ENCODE measurements around the gene MYO7B. TPM values are rescaled to one million over a fixed set of nuclear protein-coding genes. Genes with fewer than 3 reads are reported as not detected.

MYO7B gene
- total and polyA plus RNA-seq, 10 donors, result 32.3 to 165 (median 52.9) TPM

- 78 to 92% (median 84%) methylated on average over 7 to 8 of the region's 8 CpGs for WGBS, 5 donors
Observed at GRCh38 chr2:127558911-127559310, 23.4 kb downstream of the MYO7B start.

GRCh38 chr2:127559454-127559853 lies 24.0 kb downstream of the MYO7B start:
- Histone ChIP-seq H3K4me1 (peaks cover 0 to 19% (median 5%) of the 10 kb centered on the region in 6 donors), H3K36me3 (no peaks in the 10 kb centered on the region), H3K4me3 (no peak overlapping the region), H3K27ac (no peak overlapping the region), H3K27me3 (replicated peaks in 1 of 7) (peaks cover 0 to 13% (median 0%) of the 10 kb centered on the region in 7 donors), H3K9me3 (peaks cover 0 to 21% (median 14%) of the 10 kb centered on the region in 8 donors)
- 74 to 91% (median 86%) methylated on average over 5 of the region's 5 CpGs for WGBS, 5 donors
- DNase-seq, result peak; percentile 19
- no peak for TF ChIP-seq POLR2AphosphoS5 (IDR thresholded peaks at IDR 0.05)
- no peak for TF ChIP-seq CTCF (IDR thresholded peaks at IDR 0.05 in 8 of 11, conservative IDR thresholded peaks at IDR 0.05 in 3 of 11)
- TF ChIP-seq POLR2A (IDR thresholded peaks at IDR 0.05), result no peak
- intact Hi-C loops (cut with DNase I; ENCODE audit: low total_unique reads), result no loop called here

More at GRCh38 chr2:127558911-127559310, 23.4 kb downstream of the MYO7B start:
- Histone ChIP-seq H3K36me3 (no peaks in the 10 kb centered on the region), H3K9me3 (peaks cover 0 to 21% (median 14%) of the 10 kb centered on the region in 8 donors), H3K27me3 (replicated peaks in 1 of 7) (peaks cover 0 to 13% (median 0%) of the 10 kb centered on the region in 7 donors), H3K4me1 (peaks cover 0 to 13% (median 5%) of the 10 kb centered on the region in 6 donors), H3K4me3 (no peak overlapping the region), H3K27ac (no peak overlapping the region)
- intact Hi-C loops (cut with DNase I; ENCODE audit: low total_unique reads), result no loop called here
- DNase-seq, result peak; percentile 28
- TF ChIP-seq CTCF (IDR thresholded peaks at IDR 0.05 in 8 of 11, conservative IDR thresholded peaks at IDR 0.05 in 3 of 11) (no peak), POLR2AphosphoS5 (IDR thresholded peaks at IDR 0.05) (no peak), POLR2A (IDR thresholded peaks at IDR 0.05) (no peak)

- Histone ChIP-seq H3K4me1 (peaks cover 0 to 21% (median 5%) of the 10 kb centered on the region in 6 donors), H3K27ac (no peak overlapping the region), H3K9me3 (peaks cover 0 to 21% (median 14%) of the 10 kb centered on the region in 8 donors), H3K36me3 (no peaks in the 10 kb centered on the region), H3K4me3 (no peak overlapping the region), H3K27me3 (replicated peaks in 1 of 7) (peaks cover 0 to 13% (median 0%) of the 10 kb centered on the region in 7 donors)
- TF ChIP-seq CTCF (IDR thresholded peaks at IDR 0.05 in 8 of 11, conservative IDR thresholded peaks at IDR 0.05 in 3 of 11), result no peak
- TF ChIP-seq POLR2A (IDR thresholded peaks at IDR 0.05), result no peak
- TF ChIP-seq POLR2AphosphoS5 (IDR thresholded peaks at IDR 0.05), result no peak
- DNase-seq, result peak; percentile 51
- intact Hi-C loops (cut with DNase I; ENCODE audit: low total_unique reads), result no loop called here
- WGBS, 5 donors, result 76 to 87% (median 82%) methylated on average over 12 to 13 of the region's 13 CpGs
Observed at GRCh38 chr2:127560201-127560930, 24.9 kb downstream of the MYO7B start.

- Histone ChIP-seq H3K4me1 (peaks cover 0 to 21% (median 5%) of the 10 kb centered on the region in 6 donors), H3K27ac (no peak overlapping the region), H3K4me3 (no peak overlapping the region), H3K36me3 (no peaks in the 10 kb centered on the region), H3K9me3 (peaks cover 0 to 17% (median 14%) of the 10 kb centered on the region in 8 donors), H3K27me3 (replicated peaks in 1 of 7) (peaks cover 0 to 13% (median 0%) of the 10 kb centered on the region in 7 donors)
- no peak for DNase-seq
- intact Hi-C loops (cut with DNase I; ENCODE audit: low total_unique reads), result no loop called here
- no peak for TF ChIP-seq POLR2A (IDR thresholded peaks at IDR 0.05)
- TF ChIP-seq CTCF (IDR thresholded peaks at IDR 0.05 in 8 of 11, conservative IDR thresholded peaks at IDR 0.05 in 3 of 11), result no peak
- no peak for TF ChIP-seq POLR2AphosphoS5 (IDR thresholded peaks at IDR 0.05)
- WGBS, 5 donors, result 92 to 96% (median 95%) methylated on average over 5 of the region's 5 CpGs
Observed at GRCh38 chr2:127560931-127561280, 25.4 kb downstream of the MYO7B start.
